ENCODE results near the gene MRPL36. TPM values are rescaled to one million over a fixed set of nuclear protein-coding genes. Genes with fewer than 3 reads are reported as not detected.
A peak's percentile ranks its signal among the peaks of the same experiment; 100 is the strongest.

Gene MRPL36
- total and polyA plus RNA-seq, 9 of the 15 experiments (the other 6 are each of a cell fraction or from before 2014, with no cell fraction given), result 78.3 to 557 (median 124) TPM

DNA sequence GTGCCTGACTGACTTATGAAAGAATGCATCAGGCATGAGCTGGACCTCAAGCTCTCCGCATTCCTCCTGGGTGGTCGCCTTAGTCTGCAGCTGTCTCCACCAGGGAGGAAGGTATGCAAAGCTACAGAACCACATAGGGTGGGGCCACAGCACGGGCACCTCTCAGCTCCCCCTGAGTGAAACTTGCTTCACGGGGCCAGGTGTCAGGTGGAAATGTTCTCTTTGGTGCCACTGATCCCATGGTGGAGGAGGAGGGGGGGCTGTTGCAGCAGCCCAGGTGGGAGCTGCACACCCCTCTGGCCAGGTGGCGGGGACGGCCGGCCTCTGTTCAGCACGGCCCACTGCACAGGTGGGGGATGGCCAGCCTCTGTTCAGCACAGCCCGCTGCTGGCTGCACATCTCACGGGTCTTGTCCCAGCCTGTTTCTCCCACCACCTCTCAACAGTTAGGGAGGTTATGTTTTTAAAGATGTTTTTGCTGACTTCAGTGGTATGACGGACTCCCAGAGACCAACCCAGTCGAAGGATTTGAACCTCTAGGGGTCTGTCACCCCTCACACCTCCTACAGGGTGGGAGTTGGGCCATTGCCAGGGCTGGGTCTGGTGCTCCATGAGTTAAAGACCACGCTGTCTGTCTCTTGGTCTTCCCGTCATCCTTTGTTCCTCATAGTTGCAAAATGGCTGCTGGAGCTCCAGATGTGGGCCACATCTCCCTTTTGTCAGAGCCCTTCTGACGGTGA lies 34.3 kb downstream of the MRPL36 start:
- peaks cover 71 to 95% of the 10 kb centered on the region in 2 experiments for H3K27me3 ChIP-seq (ENCODE audit: control insufficient read depth in 2 of 2, insufficient read depth in 2 of 2, low read length in 2 of 2)
- H3K9me1 ChIP-seq (ENCODE audit: control insufficient read depth, insufficient read depth, low read length), result peaks cover 3% of the 10 kb centered on the region

DNA sequence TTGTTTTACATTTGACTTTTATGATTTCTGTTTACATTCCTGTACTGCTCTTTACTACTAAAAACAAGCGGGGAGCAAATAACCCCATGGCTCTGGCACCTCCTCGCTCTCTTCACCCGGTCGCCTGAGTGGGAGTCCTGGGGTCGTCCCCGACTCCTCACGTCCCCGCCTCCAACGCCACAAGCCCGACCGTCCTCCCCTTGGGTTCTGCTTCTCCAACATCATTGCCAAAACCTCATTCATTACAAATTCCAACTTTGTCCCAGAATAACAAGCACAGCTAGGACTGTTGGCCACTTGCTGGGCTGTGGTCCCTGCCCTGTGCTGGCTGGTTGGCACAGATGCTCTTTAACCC lies 35.1 kb downstream of the MRPL36 start:
- H3K4me2 ChIP-seq (ENCODE audit: insufficient read depth, low read length), result no peak overlapping the region
- H3K9me3 ChIP-seq (replicated peaks; ENCODE audit: control insufficient read depth, insufficient read depth, low read depth, low read length), result no peaks in the 10 kb centered on the region
- no peak for ATAC-seq
- FAIRE-seq, result no peak
- no peak overlapping the region for H3K27ac ChIP-seq (ENCODE audit: extremely low read depth, low read depth, low read length)
- ChIA-PET CTCF (ENCODE audit: low intra/inter-chr PET ratio) (interaction anchor here (3.1 kb wide), 1 partner anchor 253 kb away, joined by 10 read pairs; no protein-coding TSS in a partner anchor), POLR2A (no interaction called here)
- H3K36me3 ChIP-seq (ENCODE audit: control insufficient read depth, insufficient read depth, low read length), result no peaks in the 10 kb centered on the region
- H3K9ac ChIP-seq (ENCODE audit: insufficient read depth in 1 of 2, low read depth in 2 of 2, low read length in 2 of 2), result no peak overlapping the region
- H3K4me3 ChIP-seq, result no peak overlapping the region
- peaks cover 3% of the 10 kb centered on the region for H3K9me1 ChIP-seq (ENCODE audit: control insufficient read depth, insufficient read depth, low read length)
- no TSS peak for BruUV-seq (replicated peaks)
- 0 out of 2 replicates have a peak, but pooled peaks cover 3% of the 10 kb centered on the region for H4K20me1 ChIP-seq (replicated peaks; ENCODE audit: control insufficient read depth, insufficient read depth, low read length)
- intact Hi-C loops (cut with micrococcal nuclease), result no loop called here
- peaks cover 0 to 15% of the 10 kb centered on the region in 2 experiments; a peak in 1 of 5 replicates for H3K4me1 ChIP-seq (replicated peaks in 1 of 2; ENCODE audit: control insufficient read depth in 2 of 2, insufficient read depth in 2 of 2, low read length in 2 of 2)
- no peak overlapping the region for H2AFZ ChIP-seq (ENCODE audit: low read depth, low read length)
- peaks cover 68 to 91% of the 10 kb centered on the region in 2 experiments for H3K27me3 ChIP-seq (ENCODE audit: control insufficient read depth in 2 of 2, insufficient read depth in 2 of 2, low read length in 2 of 2)
- H3K79me2 ChIP-seq (ENCODE audit: control insufficient read depth, insufficient read depth, low read length), result no peaks in the 10 kb centered on the region
- 2% methylated on average over 11 of the region's 11 CpGs for WGBS (ENCODE audit: insufficient coverage, low coverage, missing lambda C conversion rate)
- in situ Hi-C loops (cut with MboI), result no loop called here
- DNase-seq (ENCODE audit: extremely low read depth in 1 of 4, low spot score in 3 of 4), result no peak
- TF ChIP-seq HNRNPL (IDR thresholded peaks at IDR 0.05; ENCODE audit: low read depth, low read length) (no peak), SETDB1 (IDR thresholded peaks at IDR 0.05; ENCODE audit: low read length) (no peak), SMARCB1 (IDR thresholded peaks at IDR 0.05; ENCODE audit: insufficient read length, low read depth) (no peak)
- TF ChIP-seq, protein P1, sequence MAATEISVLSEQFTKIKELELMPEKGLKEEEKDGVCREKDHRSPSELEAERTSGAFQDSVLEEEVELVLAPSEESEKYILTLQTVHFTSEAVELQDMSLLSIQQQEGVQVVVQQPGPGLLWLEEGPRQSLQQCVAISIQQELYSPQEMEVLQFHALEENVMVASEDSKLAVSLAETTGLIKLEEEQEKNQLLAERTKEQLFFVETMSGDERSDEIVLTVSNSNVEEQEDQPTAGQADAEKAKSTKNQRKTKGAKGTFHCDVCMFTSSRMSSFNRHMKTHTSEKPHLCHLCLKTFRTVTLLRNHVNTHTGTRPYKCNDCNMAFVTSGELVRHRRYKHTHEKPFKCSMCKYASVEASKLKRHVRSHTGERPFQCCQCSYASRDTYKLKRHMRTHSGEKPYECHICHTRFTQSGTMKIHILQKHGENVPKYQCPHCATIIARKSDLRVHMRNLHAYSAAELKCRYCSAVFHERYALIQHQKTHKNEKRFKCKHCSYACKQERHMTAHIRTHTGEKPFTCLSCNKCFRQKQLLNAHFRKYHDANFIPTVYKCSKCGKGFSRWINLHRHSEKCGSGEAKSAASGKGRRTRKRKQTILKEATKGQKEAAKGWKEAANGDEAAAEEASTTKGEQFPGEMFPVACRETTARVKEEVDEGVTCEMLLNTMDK (IDR thresholded peaks at IDR 0.05; ENCODE audit: borderline replicate concordance, insufficient read depth, low read depth, low read length, poor library complexity, severe bottlenecking), result no peak

More for the DNA sequence above, 34.3 kb downstream of the MRPL36 start:
- Histone ChIP-seq H3K9ac (ENCODE audit: insufficient read depth in 1 of 2, low read depth in 2 of 2, low read length in 2 of 2) (no peak overlapping the region), H3K4me3 (no peak overlapping the region), H3K79me2 (ENCODE audit: control insufficient read depth, insufficient read depth, low read length) (no peaks in the 10 kb centered on the region), H3K4me1 (replicated peaks in 1 of 2; ENCODE audit: control insufficient read depth in 2 of 2, insufficient read depth in 2 of 2, low read length in 2 of 2) (peaks cover 0 to 15% of the 10 kb centered on the region in 2 experiments; a peak in 1 of 5 replicates), H2AFZ (ENCODE audit: low read depth, low read length) (no peak overlapping the region), H3K36me3 (ENCODE audit: control insufficient read depth, insufficient read depth, low read length) (no peaks in the 10 kb centered on the region), H4K20me1 (replicated peaks; ENCODE audit: control insufficient read depth, insufficient read depth, low read length) (0 out of 2 replicates have a peak, but pooled peaks cover 3% of the 10 kb centered on the region), H3K4me2 (ENCODE audit: insufficient read depth, low read length) (no peak overlapping the region), H3K27ac (ENCODE audit: extremely low read depth, low read depth, low read length) (no peak overlapping the region), H3K9me3 (replicated peaks; ENCODE audit: control insufficient read depth, insufficient read depth, low read depth, low read length) (no peaks in the 10 kb centered on the region)
- in situ Hi-C loops (cut with MboI) (no loop called here), intact Hi-C loops (cut with micrococcal nuclease) (no loop called here)
- CTCF ChIA-PET (ENCODE audit: low intra/inter-chr PET ratio), result interaction anchor here (3.1 kb wide), 1 partner anchor 252 kb away, joined by 10 read pairs; no protein-coding TSS in a partner anchor
- POLR2A ChIA-PET, result no interaction called here
- DNase-seq (ENCODE audit: extremely low read depth in 1 of 4, low spot score in 3 of 4) (no peak), FAIRE-seq (peak; percentile 35), ATAC-seq (no peak)
- 2% methylated on average over 15 of the region's 15 CpGs for WGBS (ENCODE audit: insufficient coverage, low coverage, missing lambda C conversion rate)
- no TSS peak for BruUV-seq (replicated peaks)
- TF ChIP-seq ZNF707 (CRISPR knock-in tag; conservative IDR thresholded peaks at IDR 0.05) (no peak), SMARCC2 (IDR thresholded peaks at IDR 0.05; ENCODE audit: low read depth) (no peak), RBM25 (IDR thresholded peaks at IDR 0.05; ENCODE audit: low read depth, low read length, severe bottlenecking) (peak; percentile 68), ZNF764 (CRISPR knock-in tag; IDR thresholded peaks at IDR 0.05; ENCODE audit: low read depth) (no peak), PTBP1 (IDR thresholded peaks at IDR 0.05; ENCODE audit: low read depth, low read length) (no peak), TAF9B (IDR thresholded peaks at IDR 0.05; ENCODE audit: partially characterized antibody) (no peak)

Measured in K562 (cell line).